GM13976 (cell line): Measurements from ENCODE around the gene RPL19.

Experiments used
- DNase-seq: peaks from one replicate; pipeline ENCODE4 v3.0.0; 2012; ENCODE audit warnings: low spot score
- CTCF ChIP-seq: IDR thresholded peaks from 2 replicates; pipeline ENCODE4 v1.5.1; 2012; ENCODE audit warnings: borderline replicate concordance, mild to moderate bottlenecking; ENCODE audit not compliant: insufficient read depth; ENCODE audit errors: extremely low read depth, missing control alignments, control extremely low read depth
- in situ Hi-C: fragments of 300-500 bp; cut with MboI; formaldehyde crosslinking; loops from one replicate; pipeline ENCODE4 v1.12.0; 2022; ENCODE audit warnings: low sequenced_read_pairs, mixed read lengths, inconsistent platforms; ENCODE audit not compliant: unreplicated experiment

The RPL19 gene

GRCh38 chr17:39219647-39220154, 19.6 kb downstream of the RPL19 start:
- in situ Hi-C loops = no loop called here

DNA sequence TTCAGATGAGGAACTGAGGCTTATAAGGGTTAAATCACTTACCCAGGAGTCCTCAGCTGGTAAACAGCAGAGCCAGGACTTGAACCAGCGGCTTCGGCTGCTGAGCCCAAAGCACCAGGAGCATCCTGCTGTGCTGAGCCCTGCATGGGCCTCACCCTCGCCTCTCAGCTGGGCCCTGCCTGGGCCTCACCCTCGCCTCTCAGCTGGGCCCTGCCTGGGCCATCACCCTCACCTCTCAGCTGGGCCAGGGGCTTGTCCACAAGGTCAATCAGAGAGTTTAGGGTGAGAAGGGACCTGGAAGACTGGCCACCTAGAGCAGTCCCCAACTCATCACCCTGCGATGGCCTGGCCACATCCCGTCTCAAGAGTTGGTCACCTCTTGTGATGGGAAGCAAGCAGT, 21.5 kb downstream of the RPL19 start:
- DNase-seq = no peak
- no peak for TF ChIP-seq CTCF
- in situ Hi-C loops = no loop called here

More at GRCh38 chr17:39219647-39220154, 19.6 kb downstream of the RPL19 start:
- no peak for DNase-seq
- TF ChIP-seq CTCF = no peak

- in situ Hi-C loops = no loop called here
- DNase-seq = no peak
- no peak for TF ChIP-seq CTCF
Measured at GRCh38 chr17:39222151-39222550, 22.1 kb downstream of the RPL19 start.

DNA sequence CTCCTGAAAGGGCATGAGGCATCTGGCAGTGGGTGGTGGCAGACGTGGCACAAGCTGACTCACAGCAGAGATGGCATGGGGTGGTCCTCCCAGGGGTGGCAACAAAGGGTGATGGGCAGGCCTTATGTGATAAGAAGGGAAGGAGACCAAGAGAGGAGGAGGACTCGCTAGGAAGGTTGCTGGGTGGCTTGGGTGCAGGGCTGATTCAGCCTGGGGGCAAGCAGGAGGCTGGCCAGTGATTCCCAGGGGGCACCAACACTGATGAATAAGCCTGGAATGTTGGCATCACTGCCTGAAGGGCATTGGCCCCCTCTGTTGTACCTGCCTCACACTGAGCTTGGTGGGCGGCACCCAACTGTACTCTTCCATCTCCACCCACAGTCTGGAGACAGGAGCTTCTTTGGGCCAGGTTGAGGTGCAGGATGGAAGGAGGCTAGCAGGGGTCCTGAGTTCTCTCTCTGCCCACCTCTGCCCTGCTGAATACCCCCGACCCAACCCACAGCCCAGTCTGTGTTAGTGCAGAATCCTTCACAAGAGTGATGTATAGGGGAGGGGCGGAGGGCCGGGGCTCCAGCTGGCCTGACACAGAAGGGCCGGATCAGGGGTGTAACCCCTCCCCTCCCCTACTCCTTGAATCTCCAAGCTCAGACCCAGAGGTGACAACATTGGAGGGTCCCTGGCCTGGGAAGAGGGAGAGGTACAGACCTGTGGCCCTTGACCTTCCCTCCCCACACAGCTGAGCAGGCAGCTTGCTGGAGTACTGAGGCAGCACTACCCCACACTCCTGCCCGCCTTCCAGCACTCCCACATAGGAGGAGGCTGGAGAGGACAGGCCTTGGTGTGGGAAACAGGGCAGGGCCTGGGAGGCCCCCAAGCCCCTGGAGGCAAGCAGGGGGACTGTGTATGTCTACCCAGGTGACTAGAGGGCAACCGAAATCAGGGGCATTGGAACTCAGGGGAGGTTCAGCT, 23.1 kb downstream of the RPL19 start:
- no peak for TF ChIP-seq CTCF
- in situ Hi-C loops = no loop called here
- DNase-seq = no peak

DNA sequence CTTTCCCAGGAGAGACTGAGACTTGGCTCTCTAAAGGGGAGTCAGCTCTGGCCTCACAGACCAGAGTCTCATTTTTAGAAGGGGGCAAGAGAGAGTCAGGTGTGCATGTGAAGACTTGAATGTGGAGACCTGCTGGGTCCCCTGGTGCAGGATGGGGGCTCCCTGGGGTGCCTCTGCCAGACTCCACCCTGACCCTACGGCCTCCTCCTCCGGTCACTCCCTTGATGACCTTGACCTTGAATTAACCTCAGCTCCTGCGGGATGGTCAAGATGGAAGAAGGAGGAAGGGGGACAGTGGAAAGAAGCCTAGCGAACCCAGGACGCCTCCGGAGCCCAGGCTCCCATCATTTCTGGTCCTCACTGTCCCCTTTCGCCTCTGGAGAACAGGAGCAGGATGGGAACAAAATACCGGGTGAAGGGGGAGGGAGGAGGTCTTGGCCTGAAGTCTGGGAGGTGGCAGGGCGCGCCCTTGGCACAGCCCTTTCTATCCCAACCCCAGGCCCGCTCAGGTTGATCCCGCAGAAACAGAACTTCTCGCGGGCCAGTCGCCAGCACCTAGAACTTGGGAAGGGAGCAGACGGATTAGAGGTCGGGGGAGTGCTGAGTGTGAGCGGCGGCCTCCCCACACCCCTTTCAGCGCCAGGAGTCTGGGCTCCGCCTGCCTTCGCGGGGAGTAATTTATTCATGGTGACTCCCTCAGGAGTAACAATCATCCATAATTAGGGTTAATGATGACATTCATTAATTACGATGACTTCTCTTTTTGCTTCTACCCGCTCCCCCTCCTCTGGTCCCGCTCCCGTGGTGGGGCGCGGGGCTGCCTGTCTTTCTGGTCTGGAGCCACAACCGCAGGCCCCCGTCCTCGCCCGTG, 24.1 kb downstream of the RPL19 start:
- DNase-seq = no peak
- TF ChIP-seq CTCF = no peak
- in situ Hi-C loops = no loop called here

DNA sequence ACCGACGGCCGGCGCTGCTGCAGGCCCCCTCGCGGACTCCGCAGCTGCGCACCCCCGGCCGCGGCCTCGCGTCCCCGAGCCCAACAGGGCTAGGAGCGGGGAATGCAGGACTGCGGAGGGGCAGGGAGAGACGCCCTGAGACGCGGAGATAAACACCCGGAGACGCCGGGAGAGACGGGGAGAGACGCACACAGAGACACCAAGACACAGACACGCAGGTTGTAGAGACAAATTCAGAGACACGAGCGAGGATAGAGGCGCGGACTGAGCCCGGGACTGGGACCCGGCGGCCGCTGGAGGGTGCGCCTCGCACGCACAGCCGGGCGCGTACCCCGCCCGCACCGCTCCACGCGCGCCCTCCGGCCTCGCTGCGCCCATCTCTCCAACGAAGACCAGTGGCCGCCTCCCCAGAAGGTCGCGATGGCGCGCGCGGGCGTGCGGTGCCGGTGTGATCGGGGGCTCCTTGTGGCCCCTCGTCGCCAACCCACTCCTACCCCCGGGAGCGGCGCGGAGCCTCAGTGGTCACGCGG, 24.8 kb downstream of the RPL19 start:
- TF ChIP-seq CTCF = no peak
- DNase-seq = no peak
- in situ Hi-C loops = no loop called here
